Activated T-cell treated with anti-CD3 and anti-CD28 coated beads, Interleukin-2, amount 50 U/mL, for 4 hours (primary cell): ENCODE measurements around the gene TMEM256. TPM values are rescaled to one million over a fixed set of nuclear protein-coding genes. Genes with fewer than 3 reads are reported as not detected.
A peak's percentile ranks its signal among the peaks of the same experiment; 100 is the strongest.

ENCODE experiments used
- ATAC-seq, 2 donors: fragments of 200-7000 bp; cut with Tn5 transposase; one replicate each; pipeline ENCODE4 v1.10.0; 2021
- DNase-seq: peaks from one replicate; pipeline ENCODE4 v3.0.0-alpha.2; 2020
- H3K27me3 Mint-ChIP-seq: one replicate; pipeline ENCODE4 v1.8.0; 2021; ENCODE audit warnings: low read depth, mixed read lengths
- H3K36me3 Mint-ChIP-seq: one replicate; pipeline ENCODE4 v1.8.0; 2022; ENCODE audit warnings: mixed read lengths; ENCODE audit not compliant: insufficient read depth
- H3K4me1 Mint-ChIP-seq: one replicate; pipeline ENCODE4 v1.8.0; 2021; ENCODE audit warnings: low read depth, mixed read lengths
- H3K4me3 Mint-ChIP-seq: one replicate; pipeline ENCODE4 v1.8.0; 2021; ENCODE audit warnings: mild to moderate bottlenecking, moderate library complexity, mixed read lengths
- H3K9me3 Mint-ChIP-seq: one replicate; pipeline ENCODE4 v1.8.0; 2021; ENCODE audit warnings: mixed read lengths
- total RNA-seq, 3 donors: library from RNA; stranded (reverse); gene quantifications; one replicate each; pipeline ENCODE4 v1.2.1, GENCODE V29; 2021

TMEM256 gene
- total RNA-seq, 3 donors from 2014 or later, result 29.9 to 33.4 (median 32.0) TPM

DNA sequence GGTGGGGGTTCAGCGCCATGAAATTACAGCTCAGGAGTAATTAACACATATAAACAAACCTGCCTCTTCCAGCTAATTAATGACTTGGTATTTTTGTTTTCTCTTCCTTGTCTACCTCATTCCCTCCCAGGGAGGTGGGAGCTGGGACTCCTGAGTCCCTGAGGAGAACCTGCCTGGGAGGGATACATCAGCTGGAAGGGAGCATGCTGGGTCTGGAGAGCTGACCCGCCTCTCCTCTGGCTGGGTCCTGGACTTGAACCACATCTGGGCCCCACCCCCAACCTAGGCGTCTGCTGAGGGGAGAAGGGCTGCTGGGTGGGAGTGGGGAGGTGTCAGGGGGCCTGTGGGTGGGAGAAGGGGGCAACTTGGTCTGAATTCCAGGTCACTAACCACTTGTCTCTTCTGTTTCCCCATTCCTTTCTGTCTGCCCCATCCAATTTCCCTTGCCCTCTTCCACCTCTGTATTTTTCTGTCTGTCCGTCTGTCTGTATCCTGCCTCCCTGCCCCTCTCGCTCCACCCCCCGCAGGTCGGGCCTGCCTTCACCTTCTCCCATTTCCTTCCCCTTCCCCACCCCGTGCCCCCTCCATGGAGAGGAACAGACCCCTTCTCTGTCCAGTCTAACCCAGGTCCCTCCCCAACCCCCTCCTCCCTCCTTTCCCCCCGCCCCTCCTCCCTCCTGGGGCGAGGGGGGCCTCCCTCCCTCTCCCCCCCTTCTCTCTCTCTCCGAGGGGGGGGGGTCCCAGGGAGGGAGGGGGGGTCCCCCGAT, 3.8 kb upstream of the TMEM256 start, which contains the start of gene NLGN2:
TSS of gene NLGN2 (plus strand) at position 361 of the 767 bp plus-strand sequence. CDS start 411 bp downstream, outside the sequence.
- Mint-ChIP-seq H3K9me3 (no peaks in the 10 kb centered on the region), H3K4me3 (no peak within 1 kb of the TSS), H3K27me3 (no peaks in the 10 kb centered on the region), H3K4me1 (peaks cover 11% of the 10 kb centered on the region), H3K36me3 (no peaks in the 10 kb centered on the region)
- no peak for DNase-seq
- ATAC-seq, result no peak

GRCh38 chr17:7407082-7407481, 3.2 kb upstream of the TMEM256 start:
- no peaks in the 10 kb centered on the region for H3K36me3 Mint-ChIP-seq
- ATAC-seq, result no peak
- no peaks in the 10 kb centered on the region for H3K27me3 Mint-ChIP-seq
- H3K9me3 Mint-ChIP-seq, result no peaks in the 10 kb centered on the region
- no peak overlapping the region for H3K4me3 Mint-ChIP-seq
- H3K4me1 Mint-ChIP-seq, result peaks cover 11% of the 10 kb centered on the region
- DNase-seq, result no peak

- Mint-ChIP-seq H3K4me1 (peaks cover 11% of the 10 kb centered on the region), H3K9me3 (no peaks in the 10 kb centered on the region), H3K4me3 (peak overlapping the region; percentile 67), H3K36me3 (no peaks in the 10 kb centered on the region), H3K27me3 (no peaks in the 10 kb centered on the region)
- DNase-seq, result no peak
- no peak for ATAC-seq
These were observed 2.4 kb upstream of the TMEM256 start for GRCh38 chr17:7406235-7406825.

DNA sequence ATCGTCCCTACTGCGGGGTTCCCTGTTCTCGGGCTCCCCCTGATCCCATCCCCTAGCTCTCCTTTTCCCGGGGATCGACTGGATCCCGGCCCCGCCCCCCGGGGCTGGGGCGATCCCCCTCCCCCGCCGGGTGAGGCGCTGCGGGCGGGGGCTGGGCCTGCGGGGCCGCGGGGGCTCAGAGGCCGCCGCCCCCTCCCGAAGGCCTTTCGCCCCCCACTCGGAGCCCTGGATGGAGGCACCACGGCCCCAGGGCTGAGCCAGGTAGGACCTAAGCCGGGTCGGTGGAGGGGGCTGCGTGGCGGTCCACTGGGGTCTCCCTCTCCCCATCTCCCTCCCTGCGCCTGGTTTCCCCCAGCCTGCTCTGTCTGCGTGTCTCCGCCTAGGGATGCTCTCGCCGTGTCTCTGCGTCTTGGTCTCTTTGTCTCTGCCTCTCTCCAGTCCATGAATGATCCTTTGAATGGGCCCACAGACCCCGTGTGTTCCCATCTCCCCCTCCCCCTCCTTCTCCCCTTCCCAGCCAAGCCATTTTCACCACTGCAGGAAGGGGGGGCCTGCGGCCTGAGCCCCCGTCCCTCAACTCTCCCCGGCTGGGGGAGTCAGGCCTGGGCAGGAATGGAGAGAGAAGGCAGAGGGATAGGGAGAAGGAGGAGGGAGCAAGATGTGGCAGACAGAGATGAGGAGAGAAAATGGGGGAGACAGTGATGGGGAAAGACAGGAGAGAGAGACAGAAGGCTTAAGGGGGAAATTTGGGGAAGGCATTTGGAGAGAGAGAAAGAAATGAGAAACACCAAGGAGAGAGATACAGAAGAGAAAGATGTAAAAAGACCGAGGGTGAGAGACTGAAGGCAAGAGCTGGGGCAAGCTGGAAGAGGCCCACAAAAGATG, 1.7 kb upstream of the TMEM256 start:
- Mint-ChIP-seq H3K4me3 (peak overlapping the region; percentile 76), H3K4me1 (peaks cover 11% of the 10 kb centered on the region)

DNA sequence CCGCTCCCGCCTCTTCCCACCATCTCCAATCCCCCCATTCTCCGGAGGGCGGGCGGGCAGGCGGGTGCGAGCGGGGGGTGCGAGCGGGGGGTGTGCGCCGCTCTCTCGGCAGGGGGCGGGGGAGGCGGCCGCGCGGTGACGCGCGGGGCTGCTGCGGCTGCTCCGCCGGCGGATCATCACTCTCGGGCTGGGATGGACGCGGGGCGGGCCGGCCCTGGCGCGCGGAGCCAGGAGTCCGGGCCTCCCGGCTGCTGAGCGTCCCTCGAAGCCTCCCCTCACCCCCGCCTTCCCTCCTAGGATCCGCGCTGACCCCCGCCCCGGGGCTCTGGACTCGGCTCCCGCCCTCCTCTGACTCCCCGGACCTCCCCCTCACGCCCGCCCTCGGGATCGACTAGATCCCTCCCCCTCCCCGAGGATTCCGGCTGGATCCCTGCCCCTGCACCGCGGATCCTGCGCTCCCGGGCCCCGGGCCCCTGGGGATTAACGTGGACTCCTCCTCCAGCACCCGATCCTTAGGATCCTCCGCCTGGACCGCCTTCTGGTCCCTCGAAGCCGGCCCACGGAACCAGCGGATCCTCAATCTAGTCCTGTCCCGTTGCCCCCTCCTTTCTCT, 946 bp upstream of the TMEM256 start:
- Mint-ChIP-seq H3K36me3 (no peaks in the 10 kb centered on the region), H3K9me3 (no peaks in the 10 kb centered on the region), H3K4me1 (peaks cover 11% of the 10 kb centered on the region), H3K27me3 (no peaks in the 10 kb centered on the region), H3K4me3 (peak overlapping the region; percentile 93)
- peak; percentile 64 for DNase-seq
- peak; percentile 56 to 62 for ATAC-seq

More for the DNA sequence above, 1.7 kb upstream of the TMEM256 start:
- DNase-seq (no peak), ATAC-seq (no peak)
- H3K9me3 Mint-ChIP-seq, result no peaks in the 10 kb centered on the region
- H3K36me3 Mint-ChIP-seq, result no peaks in the 10 kb centered on the region
- no peaks in the 10 kb centered on the region for H3K27me3 Mint-ChIP-seq

GRCh38 chr17:7403727-7403976, 245 bp downstream of the TMEM256 start:
- no peaks in the 10 kb centered on the region for H3K36me3 Mint-ChIP-seq
- DNase-seq (no peak), ATAC-seq (no peak)
- no peaks in the 10 kb centered on the region for H3K9me3 Mint-ChIP-seq
- H3K4me1 Mint-ChIP-seq, result peaks cover 13% of the 10 kb centered on the region
- H3K4me3 Mint-ChIP-seq, result peak overlapping the region; percentile 93
- H3K27me3 Mint-ChIP-seq, result no peaks in the 10 kb centered on the region

DNA sequence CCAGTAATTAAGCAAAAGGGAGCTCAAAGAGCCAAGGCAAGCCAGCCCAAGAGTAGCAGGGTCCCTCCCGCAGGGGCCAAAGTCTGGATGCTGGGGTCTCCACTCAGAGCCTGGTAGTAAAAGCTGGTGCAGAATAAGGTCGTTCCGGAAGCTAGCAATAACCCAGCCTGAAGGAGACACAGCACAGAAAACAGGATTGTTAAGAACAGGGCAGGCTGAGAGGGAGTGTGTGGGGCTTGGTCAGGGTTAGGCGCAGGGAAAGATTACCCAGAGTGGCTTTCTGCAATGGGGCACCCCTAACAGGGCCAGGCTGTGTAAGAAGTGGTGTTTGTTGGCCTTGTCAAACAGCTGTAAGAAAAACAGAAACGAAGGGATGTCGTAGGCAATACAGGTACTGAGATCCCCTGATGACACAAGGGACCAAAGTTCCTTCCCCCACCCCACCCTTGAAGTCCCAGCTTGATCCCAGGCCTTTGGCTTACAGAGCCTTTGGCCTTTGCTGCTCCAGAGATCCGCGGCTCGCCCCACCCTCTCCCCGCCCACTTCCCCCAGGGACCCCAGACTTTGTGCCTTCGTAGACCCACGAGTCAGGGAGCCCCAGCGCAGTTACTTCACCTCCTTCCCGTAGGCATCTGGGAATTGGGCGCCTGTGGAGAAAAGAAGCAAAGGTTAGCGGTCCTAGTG, 712 bp downstream of the TMEM256 start:
- no peaks in the 10 kb centered on the region for H3K9me3 Mint-ChIP-seq
- H3K27me3 Mint-ChIP-seq, result no peaks in the 10 kb centered on the region
- peak overlapping the region; percentile 93 for H3K4me3 Mint-ChIP-seq

DNA sequence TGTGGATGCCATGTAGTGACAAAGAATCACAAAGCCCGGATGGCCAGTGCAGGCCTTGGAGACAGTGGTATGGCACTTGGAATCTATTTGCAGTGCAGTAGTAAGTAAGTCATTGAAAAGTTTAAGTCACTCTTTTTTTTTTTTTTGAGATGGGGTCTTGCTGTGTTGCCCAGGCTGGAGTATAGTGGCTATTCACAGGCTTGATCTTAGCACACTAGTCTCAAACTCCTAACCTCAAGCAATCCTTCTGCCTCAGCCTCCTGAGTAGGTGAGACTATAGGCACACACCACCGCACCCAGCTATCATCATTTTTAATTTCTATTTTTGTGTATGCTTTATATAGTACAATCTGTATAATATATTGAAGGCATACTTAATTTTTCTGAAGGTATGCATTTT, 5.3 kb downstream of the TMEM256 start:
- H3K4me1 Mint-ChIP-seq, result peaks cover 15% of the 10 kb centered on the region

More for the DNA sequence above, 712 bp downstream of the TMEM256 start:
- peaks cover 13% of the 10 kb centered on the region for H3K4me1 Mint-ChIP-seq
- H3K36me3 Mint-ChIP-seq, result no peaks in the 10 kb centered on the region
- ATAC-seq (no peak), DNase-seq (no peak)

GRCh38 chr17:7396147-7396546, 7.8 kb downstream of the TMEM256 start:
- Mint-ChIP-seq H3K27me3 (no peaks in the 10 kb centered on the region), H3K4me3 (peak overlapping the region; percentile 1), H3K4me1 (peaks cover 26% of the 10 kb centered on the region), H3K9me3 (no peaks in the 10 kb centered on the region), H3K36me3 (peaks cover 5% of the 10 kb centered on the region)
- DNase-seq (no peak), ATAC-seq (no peak)

More for the DNA sequence above, 5.3 kb downstream of the TMEM256 start:
- H3K9me3 Mint-ChIP-seq, result no peaks in the 10 kb centered on the region
- no peak overlapping the region for H3K4me3 Mint-ChIP-seq
- DNase-seq (no peak), ATAC-seq (no peak)
- no peaks in the 10 kb centered on the region for H3K36me3 Mint-ChIP-seq
- H3K27me3 Mint-ChIP-seq, result no peaks in the 10 kb centered on the region

GRCh38 chr17:7394452-7395191, 9.3 kb downstream of the TMEM256 start, which contains the start of gene PLSCR3:
TSS of gene PLSCR3 (minus strand) at chr17:7394525. CDS start at chr17:7394110, 415 bp downstream.
- Mint-ChIP-seq H3K4me1 (peaks cover 30% of the 10 kb centered on the region), H3K27me3 (no peaks in the 10 kb centered on the region), H3K9me3 (no peaks in the 10 kb centered on the region), H3K36me3 (peaks cover 8% of the 10 kb centered on the region), H3K4me3 (peak within 1 kb of the TSS; percentile 92)
- DNase-seq (peak; percentile 76), ATAC-seq (peak; percentile 91 to 92)

GRCh38 chr17:7393613-7394451, 10.1 kb downstream of the TMEM256 start:
- Mint-ChIP-seq H3K36me3 (peaks cover 14% of the 10 kb centered on the region), H3K4me1 (peaks cover 29% of the 10 kb centered on the region), H3K27me3 (no peaks in the 10 kb centered on the region), H3K9me3 (no peaks in the 10 kb centered on the region), H3K4me3 (peak overlapping the region; percentile 92)
- ATAC-seq (peak; percentile 55 to 57), DNase-seq (peak; percentile 57)

- Mint-ChIP-seq H3K9me3 (no peaks in the 10 kb centered on the region), H3K27me3 (no peaks in the 10 kb centered on the region), H3K4me1 (peaks cover 29% of the 10 kb centered on the region), H3K36me3 (peaks cover 14% of the 10 kb centered on the region), H3K4me3 (peak overlapping the region; percentile 92)
- DNase-seq (no peak), ATAC-seq (no peak)
These were observed 10.9 kb downstream of the TMEM256 start for GRCh38 chr17:7392696-7393612.
